ENCODE results near the gene FUOM. TPM values are rescaled to one million over a fixed set of nuclear protein-coding genes. Genes with fewer than 3 reads are reported as not detected.

The FUOM gene
- total RNA-seq, 1 experiment from 2014 or later, result 41.8 TPM

- H3T11ph ChIP-seq (ENCODE audit: low read length), result no peak overlapping the region
- H3K18ac ChIP-seq (ENCODE audit: insufficient read length, low read depth, low read length), result no peak overlapping the region
- no peak overlapping the region for H3K4me2 ChIP-seq (ENCODE audit: insufficient read depth, insufficient read length, low read length)
- peaks cover 9% of the 10 kb centered on the region for H3K23me2 ChIP-seq (ENCODE audit: insufficient read length, low read depth, low read length, poor library complexity, severe bottlenecking)
- H3K27ac ChIP-seq (ENCODE audit: insufficient read length, low read depth, low read length), result no peak overlapping the region
- H4K5ac ChIP-seq (ENCODE audit: insufficient read length, low read depth, low read length), result no peak overlapping the region
- no peaks in the 10 kb centered on the region for H4K20me1 ChIP-seq (ENCODE audit: control insufficient read depth, insufficient read depth, insufficient read length)
- no peak overlapping the region for H3K23ac ChIP-seq (ENCODE audit: insufficient read length, low read depth, low read length)
- H2BK12ac ChIP-seq (ENCODE audit: insufficient read length, low read depth, low read length), result no peak overlapping the region
- H2AFZ ChIP-seq (ENCODE audit: low read length), result no peak overlapping the region
- H3K9me3 ChIP-seq (ENCODE audit: control insufficient read depth, low read depth, low read length), result no peaks in the 10 kb centered on the region
- no peak overlapping the region for H2BK120ac ChIP-seq (ENCODE audit: low read depth, low read length, poor library complexity, severe bottlenecking)
- H2BK5ac ChIP-seq (ENCODE audit: insufficient read length, low read length), result no peak overlapping the region
- no peak overlapping the region for H2BK20ac ChIP-seq (ENCODE audit: low read depth, low read length, poor library complexity, severe bottlenecking)
- 100% methylated on average over 3 of the region's 3 CpGs for WGBS (ENCODE audit: extremely low coverage, insufficient read length, low lambda C conversion rate)
- H2AK5ac ChIP-seq (ENCODE audit: insufficient read length, low read length), result no peak overlapping the region
- peaks cover 39% of the 10 kb centered on the region for H3K27me3 ChIP-seq (ENCODE audit: insufficient read depth, low read length)
- no peak overlapping the region for H3K56ac ChIP-seq (ENCODE audit: insufficient read length, low read depth, low read length)
- no peaks in the 10 kb centered on the region for H3K79me1 ChIP-seq (ENCODE audit: insufficient read depth, low read depth, low read length, poor library complexity, severe bottlenecking)
- H3K4ac ChIP-seq (ENCODE audit: low read depth, low read length), result no peak overlapping the region
- no peak overlapping the region for H3K4me3 Mint-ChIP-seq
- no peaks in the 10 kb centered on the region; a peak in 1 of 7 replicates for H3K36me3 Mint-ChIP-seq (ENCODE audit: insufficient read depth in 1 of 3, low read depth in 3 of 3)
- H3K9ac ChIP-seq (ENCODE audit: extremely low read depth, insufficient read length, low read length), result no peak overlapping the region
- no peak overlapping the region for H3K27ac Mint-ChIP-seq
- DNase-seq, result no peak
- H4K91ac ChIP-seq (ENCODE audit: insufficient read length, low read depth, low read length), result no peak overlapping the region
- H3K27me3 Mint-ChIP-seq (ENCODE audit: low read depth), result peaks cover 29% of the 10 kb centered on the region
- H3K9me3 Mint-ChIP-seq, result peaks cover 9 to 11% of the 10 kb centered on the region in 2 experiments
- no peak overlapping the region for H3K14ac ChIP-seq (ENCODE audit: insufficient read depth, low read length)
- peaks cover 0 to 2% of the 10 kb centered on the region in 2 experiments; a peak in 1 of 4 replicates for H3K4me1 Mint-ChIP-seq
- H3K79me2 ChIP-seq (ENCODE audit: insufficient read depth, low read length), result no peaks in the 10 kb centered on the region
- no peak overlapping the region for H4K8ac ChIP-seq (replicated peaks; ENCODE audit: insufficient read length, low read depth, low read length)
- H2BK15ac ChIP-seq (ENCODE audit: low read depth, low read length), result no peak overlapping the region
- no peak for TF ChIP-seq CTCF (conservative IDR thresholded peaks at IDR 0.05)
- H3K4me1 ChIP-seq (ENCODE audit: insufficient read depth, low read length), result no peaks in the 10 kb centered on the region
Observed at GRCh38 chr10:133337370-133337725, 20.5 kb downstream of the FUOM start.
